H1 (cell line): ENCODE measurements around the gene EFR3B.

ENCODE experiments used
- CREB1 ChIP-seq: IDR thresholded peaks from 2 replicates; pipeline ENCODE4 v1.6.1; 2012; ENCODE audit warnings: inconsistent platforms
- EGR1 ChIP-seq: IDR thresholded peaks from 2 replicates; pipeline ENCODE4 v1.6.1; 2011; ENCODE audit warnings: low read depth, low read length, borderline replicate concordance
- EP300 ChIP-seq, 2 experiments: IDR thresholded peaks; 1 replicate in 1 of 2; 2 replicates in 1 of 2; pipeline ENCODE4 v1.6.1; 2011 to 2012; ENCODE audit warnings: low read depth in 2 of 2, low read length in 2 of 2, mild to moderate bottlenecking in 2 of 2, borderline replicate concordance in 1 of 2, inconsistent platforms in 1 of 2, moderate library complexity in 1 of 2
- JUN ChIP-seq: IDR thresholded peaks from 2 replicates; pipeline ENCODE4 v1.6.1; 2011; ENCODE audit warnings: low read depth, mild to moderate bottlenecking, improper control_type of control experiment, low read length
- MAFK ChIP-seq: IDR thresholded peaks from 2 replicates; pipeline ENCODE4 v1.6.1; 2012; ENCODE audit warnings: low read depth, mild to moderate bottlenecking, improper control_type of control experiment, low read length
- SUZ12 ChIP-seq: fragments of 200-600 bp; sonication (generic); IDR thresholded peaks from 2 replicates; pipeline ENCODE4 v1.6.1; 2012; ENCODE audit warnings: mild to moderate bottlenecking, inconsistent platforms, low read length, moderate library complexity, mixed read lengths
- TF ChIP-seq, protein P1 (sequence below), 3 experiments: IDR thresholded peaks; 1 replicate in 2 of 3; 2 replicates in 1 of 3; pipeline versions ENCODE4 v1.5.1 to v1.6.1; 2011; ENCODE audit warnings: low read length in 3 of 3, mild to moderate bottlenecking in 3 of 3, inconsistent platforms in 2 of 3, low read depth in 1 of 3, moderate library complexity in 1 of 3; ENCODE audit not compliant: insufficient read depth in 1 of 3; ENCODE audit errors: control extremely low read depth in 1 of 3
- TF ChIP-seq, protein P2 (sequence below): IDR thresholded peaks from 2 replicates; pipeline ENCODE4 v1.6.1; 2012; ENCODE audit warnings: low read length, inconsistent platforms

DNA sequence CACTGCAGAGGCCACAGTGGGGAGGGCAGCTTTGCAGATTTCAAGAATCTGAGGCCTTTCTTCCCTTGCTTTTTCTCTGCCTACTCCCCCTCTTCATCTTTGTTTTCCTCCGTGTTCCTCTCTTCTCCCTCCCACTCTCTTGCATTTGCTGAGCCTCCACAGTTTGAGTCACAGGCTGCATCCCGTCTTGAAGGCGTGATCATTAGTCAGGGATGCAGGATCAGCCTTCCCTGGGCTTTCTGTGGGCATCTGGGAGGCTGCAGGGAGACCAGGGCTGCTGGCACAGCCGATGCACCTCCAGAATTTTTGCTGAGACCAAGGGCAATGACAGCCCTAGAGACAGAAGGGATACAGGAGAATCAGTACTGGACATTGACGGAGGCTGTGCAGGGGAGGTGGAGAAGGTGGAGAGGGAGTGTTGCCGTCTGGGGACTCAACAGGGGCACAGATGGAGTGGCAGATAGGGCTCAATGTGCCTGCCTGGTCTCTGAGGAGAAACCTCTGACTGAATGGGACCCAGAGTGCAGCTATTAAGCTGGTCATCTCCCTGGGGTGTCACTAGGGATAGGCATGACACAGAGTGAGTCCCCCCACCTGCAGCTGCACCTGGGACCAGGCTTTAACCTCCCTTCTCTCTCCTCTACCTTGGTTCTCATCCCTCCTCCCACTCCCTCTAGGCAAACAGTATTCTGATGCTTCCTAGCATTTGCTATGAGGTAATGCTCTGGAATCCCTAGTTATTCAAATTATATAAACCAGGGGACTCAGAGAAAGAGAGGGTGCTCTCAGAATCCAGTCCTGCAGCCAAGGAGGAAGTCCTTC, 41.2 kb upstream of the EFR3B start:
- TF ChIP-seq EGR1 (no peak), EP300 (IDR thresholded peaks at IDR 0.05; ENCODE audit: borderline replicate concordance in 1 of 2, low read depth in 2 of 2, low read length in 2 of 2) (no peak), MAFK (no peak), JUN (no peak), CREB1 (no peak), SUZ12 (no peak)
- TF ChIP-seq, protein P1, sequence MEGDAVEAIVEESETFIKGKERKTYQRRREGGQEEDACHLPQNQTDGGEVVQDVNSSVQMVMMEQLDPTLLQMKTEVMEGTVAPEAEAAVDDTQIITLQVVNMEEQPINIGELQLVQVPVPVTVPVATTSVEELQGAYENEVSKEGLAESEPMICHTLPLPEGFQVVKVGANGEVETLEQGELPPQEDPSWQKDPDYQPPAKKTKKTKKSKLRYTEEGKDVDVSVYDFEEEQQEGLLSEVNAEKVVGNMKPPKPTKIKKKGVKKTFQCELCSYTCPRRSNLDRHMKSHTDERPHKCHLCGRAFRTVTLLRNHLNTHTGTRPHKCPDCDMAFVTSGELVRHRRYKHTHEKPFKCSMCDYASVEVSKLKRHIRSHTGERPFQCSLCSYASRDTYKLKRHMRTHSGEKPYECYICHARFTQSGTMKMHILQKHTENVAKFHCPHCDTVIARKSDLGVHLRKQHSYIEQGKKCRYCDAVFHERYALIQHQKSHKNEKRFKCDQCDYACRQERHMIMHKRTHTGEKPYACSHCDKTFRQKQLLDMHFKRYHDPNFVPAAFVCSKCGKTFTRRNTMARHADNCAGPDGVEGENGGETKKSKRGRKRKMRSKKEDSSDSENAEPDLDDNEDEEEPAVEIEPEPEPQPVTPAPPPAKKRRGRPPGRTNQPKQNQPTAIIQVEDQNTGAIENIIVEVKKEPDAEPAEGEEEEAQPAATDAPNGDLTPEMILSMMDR (IDR thresholded peaks at IDR 0.05; ENCODE audit: control extremely low read depth in 1 of 3, insufficient read depth in 1 of 3, low read depth in 1 of 3, low read length in 3 of 3) = no peak
- TF ChIP-seq, protein P2, sequence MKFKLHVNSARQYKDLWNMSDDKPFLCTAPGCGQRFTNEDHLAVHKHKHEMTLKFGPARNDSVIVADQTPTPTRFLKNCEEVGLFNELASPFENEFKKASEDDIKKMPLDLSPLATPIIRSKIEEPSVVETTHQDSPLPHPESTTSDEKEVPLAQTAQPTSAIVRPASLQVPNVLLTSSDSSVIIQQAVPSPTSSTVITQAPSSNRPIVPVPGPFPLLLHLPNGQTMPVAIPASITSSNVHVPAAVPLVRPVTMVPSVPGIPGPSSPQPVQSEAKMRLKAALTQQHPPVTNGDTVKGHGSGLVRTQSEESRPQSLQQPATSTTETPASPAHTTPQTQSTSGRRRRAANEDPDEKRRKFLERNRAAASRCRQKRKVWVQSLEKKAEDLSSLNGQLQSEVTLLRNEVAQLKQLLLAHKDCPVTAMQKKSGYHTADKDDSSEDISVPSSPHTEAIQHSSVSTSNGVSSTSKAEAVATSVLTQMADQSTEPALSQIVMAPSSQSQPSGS = no peak
